Type B pancreatic cell (in vitro differentiated cells): ENCODE measurements around the gene KCNN3. TPM values are rescaled to one million over a fixed set of nuclear protein-coding genes. Genes with fewer than 3 reads are reported as not detected.

Experiments
- DNase-seq: peaks from one replicate; pipeline ENCODE4 v3.0.0; 2021; ENCODE audit warnings: mixed read lengths; ENCODE audit not compliant: unreplicated experiment; ENCODE audit errors: extremely low spot score
- H3K27ac Mint-ChIP-seq: 2 replicates; pipeline ENCODE4 v1.8.0; 2021; ENCODE audit warnings: mild to moderate bottlenecking, mixed read lengths
- H3K27me3 Mint-ChIP-seq: 2 replicates; pipeline ENCODE4 v1.8.0; 2021; ENCODE audit warnings: mixed read lengths
- H3K36me3 Mint-ChIP-seq: 2 replicates; pipeline ENCODE4 v1.8.0; 2021; ENCODE audit warnings: mixed read lengths
- H3K4me1 Mint-ChIP-seq: one replicate; pipeline ENCODE4 v1.8.0; 2021; ENCODE audit warnings: mixed read lengths; ENCODE audit not compliant: unreplicated experiment
- H3K4me3 Mint-ChIP-seq: 2 replicates; pipeline ENCODE4 v1.8.0; 2021; ENCODE audit warnings: mild to moderate bottlenecking, mixed read lengths
- H3K9me3 Mint-ChIP-seq: 2 replicates; pipeline ENCODE4 v1.8.0; 2021; ENCODE audit warnings: mixed read lengths
- total RNA-seq: library from RNA; stranded (reverse); gene quantifications from 2 replicates; pipeline ENCODE4 v1.2.1, GENCODE V29; 2021; ENCODE audit warnings: low replicate concordance
- TF ChIP-seq, protein P1 (sequence below): fragments of 200-600 bp; sonication (generic); conservative IDR thresholded peaks from 2 replicates; pipeline ENCODE4 v1.5.0; 2021; ENCODE audit warnings: antibody characterized with exemption, mild to moderate bottlenecking

The KCNN3 gene
- total RNA-seq, 1 donor from 2014 or later, result 3.8 TPM

DNA sequence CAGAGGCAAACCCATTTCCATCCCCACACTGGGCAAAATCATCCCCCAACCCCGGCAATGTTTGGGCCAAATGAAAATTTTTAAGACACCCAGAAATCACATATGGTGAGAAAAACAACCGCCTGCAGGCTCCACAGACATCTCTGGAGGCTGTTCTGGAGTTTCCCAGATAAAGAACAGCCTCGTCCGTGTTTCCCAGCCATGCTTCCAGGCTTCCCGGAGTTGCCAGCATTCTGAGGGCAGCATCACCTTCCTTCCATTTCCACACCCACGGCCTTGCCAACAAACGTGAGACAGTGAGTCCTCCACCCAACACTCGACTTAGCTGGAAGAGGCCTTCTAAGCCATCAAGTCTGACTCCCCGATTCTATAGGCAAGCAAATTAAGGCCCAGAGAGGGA, 36.9 kb downstream of the KCNN3 start:
- H3K27me3 Mint-ChIP-seq, result peaks cover 6% of the 10 kb centered on the region
- no peaks in the 10 kb centered on the region for H3K36me3 Mint-ChIP-seq
- H3K4me3 Mint-ChIP-seq, result no peak overlapping the region
- H3K9me3 Mint-ChIP-seq, result no peaks in the 10 kb centered on the region
- no peak for DNase-seq
- H3K4me1 Mint-ChIP-seq, result peaks cover 23% of the 10 kb centered on the region
- no peak overlapping the region for H3K27ac Mint-ChIP-seq
- TF ChIP-seq, protein P1, sequence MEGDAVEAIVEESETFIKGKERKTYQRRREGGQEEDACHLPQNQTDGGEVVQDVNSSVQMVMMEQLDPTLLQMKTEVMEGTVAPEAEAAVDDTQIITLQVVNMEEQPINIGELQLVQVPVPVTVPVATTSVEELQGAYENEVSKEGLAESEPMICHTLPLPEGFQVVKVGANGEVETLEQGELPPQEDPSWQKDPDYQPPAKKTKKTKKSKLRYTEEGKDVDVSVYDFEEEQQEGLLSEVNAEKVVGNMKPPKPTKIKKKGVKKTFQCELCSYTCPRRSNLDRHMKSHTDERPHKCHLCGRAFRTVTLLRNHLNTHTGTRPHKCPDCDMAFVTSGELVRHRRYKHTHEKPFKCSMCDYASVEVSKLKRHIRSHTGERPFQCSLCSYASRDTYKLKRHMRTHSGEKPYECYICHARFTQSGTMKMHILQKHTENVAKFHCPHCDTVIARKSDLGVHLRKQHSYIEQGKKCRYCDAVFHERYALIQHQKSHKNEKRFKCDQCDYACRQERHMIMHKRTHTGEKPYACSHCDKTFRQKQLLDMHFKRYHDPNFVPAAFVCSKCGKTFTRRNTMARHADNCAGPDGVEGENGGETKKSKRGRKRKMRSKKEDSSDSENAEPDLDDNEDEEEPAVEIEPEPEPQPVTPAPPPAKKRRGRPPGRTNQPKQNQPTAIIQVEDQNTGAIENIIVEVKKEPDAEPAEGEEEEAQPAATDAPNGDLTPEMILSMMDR, result no peak

DNA sequence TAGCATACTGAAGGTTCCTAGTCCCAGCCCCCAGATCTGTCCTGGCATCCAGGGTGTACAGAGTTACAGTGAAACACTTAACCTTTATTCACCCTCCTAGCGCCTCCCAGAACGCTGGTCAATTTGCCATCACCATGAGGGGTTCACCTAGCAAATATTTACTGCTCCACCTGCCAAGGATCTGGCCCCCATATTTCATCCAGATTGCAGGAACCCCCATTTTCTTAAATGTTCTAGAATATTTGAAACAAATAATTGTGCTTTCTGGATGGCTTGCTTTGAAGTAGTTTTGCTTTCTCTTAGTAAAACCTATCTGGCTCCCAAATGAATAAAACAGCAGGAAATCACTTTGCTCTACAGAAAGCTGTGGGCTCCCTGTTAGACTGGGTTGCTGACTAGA, 37.7 kb downstream of the KCNN3 start:
- DNase-seq, result no peak
- H3K4me1 Mint-ChIP-seq, result peaks cover 23% of the 10 kb centered on the region
- no peaks in the 10 kb centered on the region for H3K36me3 Mint-ChIP-seq
- TF ChIP-seq, protein P1, result no peak
- no peak overlapping the region for H3K27ac Mint-ChIP-seq
- H3K4me3 Mint-ChIP-seq, result no peak overlapping the region
- H3K9me3 Mint-ChIP-seq, result no peaks in the 10 kb centered on the region
- H3K27me3 Mint-ChIP-seq, result peaks cover 6% of the 10 kb centered on the region

DNA sequence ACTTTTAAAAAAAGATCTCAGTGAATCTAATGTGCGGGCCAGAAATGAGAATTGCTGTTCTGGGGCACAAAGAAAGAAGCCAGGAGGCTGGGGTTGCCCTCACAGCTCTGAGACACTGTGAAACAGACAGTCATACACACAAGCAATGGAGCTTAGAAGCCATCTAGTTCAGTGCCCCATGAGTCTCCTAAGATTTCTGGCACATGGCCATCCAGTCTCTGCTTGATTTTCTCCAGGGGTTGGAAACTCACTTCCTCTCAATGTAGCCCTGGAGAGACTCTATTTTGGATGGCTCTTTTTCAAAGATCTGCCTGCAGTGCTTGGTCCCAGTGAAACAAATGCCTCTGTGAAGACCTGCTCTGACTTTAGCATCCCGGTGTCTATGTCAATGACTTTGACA, 38.6 kb downstream of the KCNN3 start:
- no peak for DNase-seq
- TF ChIP-seq, protein P1, result no peak
- no peaks in the 10 kb centered on the region for H3K9me3 Mint-ChIP-seq
- no peak overlapping the region for H3K4me3 Mint-ChIP-seq
- no peaks in the 10 kb centered on the region for H3K36me3 Mint-ChIP-seq
- peaks cover 27% of the 10 kb centered on the region for H3K4me1 Mint-ChIP-seq
- H3K27me3 Mint-ChIP-seq, result peaks cover 9% of the 10 kb centered on the region
- H3K27ac Mint-ChIP-seq, result no peak overlapping the region

DNA sequence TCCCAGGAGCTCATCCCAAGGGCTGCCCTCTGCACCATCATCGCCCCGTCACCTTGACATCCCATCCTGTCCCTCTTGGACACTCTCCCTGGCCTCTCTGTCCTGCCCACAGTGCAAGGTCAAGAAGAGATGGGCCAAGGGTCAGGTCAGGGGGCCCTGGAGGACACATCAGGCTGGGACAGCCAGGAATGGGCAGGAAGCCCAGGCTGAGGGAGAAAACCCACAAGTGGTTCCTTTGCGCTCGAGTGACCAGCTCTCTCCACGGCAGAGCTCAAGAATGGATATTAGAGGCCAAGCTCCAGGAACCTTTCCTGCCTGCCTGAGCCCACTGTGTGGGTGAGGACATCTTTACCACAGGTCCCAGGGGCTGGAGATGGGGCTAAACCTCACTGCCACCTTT, 41.0 kb downstream of the KCNN3 start:
- peaks cover 3% of the 10 kb centered on the region for H3K27me3 Mint-ChIP-seq
- H3K36me3 Mint-ChIP-seq, result no peaks in the 10 kb centered on the region
- DNase-seq, result no peak
- TF ChIP-seq, protein P1, result no peak
- no peak overlapping the region for H3K27ac Mint-ChIP-seq
- no peak overlapping the region for H3K4me3 Mint-ChIP-seq
- H3K4me1 Mint-ChIP-seq, result peaks cover 28% of the 10 kb centered on the region
- no peaks in the 10 kb centered on the region for H3K9me3 Mint-ChIP-seq

DNA sequence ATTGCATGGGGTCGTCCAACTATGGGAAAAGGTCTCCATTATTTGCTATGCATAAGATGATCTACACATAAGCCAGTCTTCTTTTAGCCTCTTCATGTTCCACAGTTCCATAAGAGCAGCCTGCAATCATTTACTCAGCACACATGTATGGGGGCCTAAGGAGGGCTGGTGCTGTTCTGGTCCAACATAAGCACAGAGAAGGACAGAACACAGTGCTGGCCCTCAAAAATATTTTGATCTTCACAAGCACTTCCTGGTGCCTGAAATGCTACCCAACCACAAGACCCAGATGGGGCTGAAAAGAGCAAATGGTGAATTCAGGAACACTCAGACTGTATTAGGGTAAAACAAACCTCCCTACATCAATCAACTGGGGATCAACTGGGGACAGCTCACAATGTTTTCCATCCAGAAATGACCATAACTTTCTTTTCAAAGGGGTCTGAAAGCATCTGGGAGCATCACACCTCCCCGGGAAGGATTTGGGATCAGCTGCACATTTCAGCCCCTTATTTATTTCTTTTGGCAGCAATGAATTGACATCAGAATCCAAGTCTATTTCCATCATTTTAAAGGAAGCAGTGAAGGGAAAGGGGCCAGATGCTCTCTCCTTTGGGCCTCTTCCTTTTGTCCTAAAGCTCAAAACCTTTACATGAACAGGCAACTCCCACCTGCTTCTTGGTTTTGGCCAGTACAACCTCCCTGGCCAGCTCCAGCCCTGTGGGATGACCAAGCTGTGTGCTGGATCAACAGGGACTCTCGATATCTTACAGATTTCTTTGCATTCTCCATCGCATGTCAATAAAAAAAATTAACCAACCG, 45.7 kb downstream of the KCNN3 start:
- Mint-ChIP-seq H3K4me3 (no peak overlapping the region), H3K4me1 (peaks cover 19% of the 10 kb centered on the region), H3K9me3 (no peaks in the 10 kb centered on the region)

More for the DNA sequence above, 45.7 kb downstream of the KCNN3 start:
- Mint-ChIP-seq H3K27me3 (peaks cover 3% of the 10 kb centered on the region), H3K36me3 (no peaks in the 10 kb centered on the region), H3K27ac (no peak overlapping the region)
- no peak for DNase-seq
- TF ChIP-seq, protein P1, result no peak
